GM10266 (cell line): ENCODE data around the gene TFCP2L1.
"Not testable (repeated sequence)": the region's sequence is repeated elsewhere in the genome, so short reads cannot be mapped to it uniquely, and the experiment has no call there.

Experiments
- DNase-seq: peaks from one replicate; pipeline ENCODE4 v3.0.0; 2012; ENCODE audit errors: extremely low spot score
- CTCF ChIP-seq: IDR thresholded peaks from 2 replicates; pipeline ENCODE4 v1.5.1; 2012; ENCODE audit warnings: mild to moderate bottlenecking, low read depth; ENCODE audit not compliant: control insufficient read depth, insufficient read depth; ENCODE audit errors: missing control alignments

TFCP2L1 gene

GRCh38 chr2:121324601-121325000 is 39.6 kb upstream of the TFCP2L1 start:
- TF ChIP-seq CTCF = no peak
- DNase-seq = no peak

GRCh38 chr2:121321476-121321875 is 36.5 kb upstream of the TFCP2L1 start:
- DNase-seq = no peak
- no peak for TF ChIP-seq CTCF

- TF ChIP-seq CTCF = no peak
- no peak for DNase-seq
These were observed 34.9 kb upstream of the TFCP2L1 start for GRCh38 chr2:121319941-121320340.

GRCh38 chr2:121316986-121317385 is 32.0 kb upstream of the TFCP2L1 start:
- DNase-seq = no peak
- TF ChIP-seq CTCF = no peak

GRCh38 chr2:121313701-121314100 is 28.7 kb upstream of the TFCP2L1 start:
- DNase-seq = not testable (repeated sequence)

GRCh38 chr2:121309801-121310200 is 24.8 kb upstream of the TFCP2L1 start:
- no peak for DNase-seq
- TF ChIP-seq CTCF = no peak

- no peak for DNase-seq
- TF ChIP-seq CTCF = no peak
These were observed 24.3 kb upstream of the TFCP2L1 start for GRCh38 chr2:121309323-121309722.

GRCh38 chr2:121307048-121307447 is 22.0 kb upstream of the TFCP2L1 start:
- DNase-seq = no peak
- no peak for TF ChIP-seq CTCF
